Esophagus mucosa (tissue), 1 donor: ENCODE results near the gene ROBO1. TPM values are rescaled to one million over a fixed set of nuclear protein-coding genes. Genes with fewer than 3 reads are reported as not detected.
A peak's percentile ranks its signal among the peaks of the same experiment; 100 is the strongest.
"Not testable (repeated sequence)": the region's sequence is repeated elsewhere in the genome, so short reads cannot be mapped to it uniquely, and the experiment has no call there.

Source experiments
- ATAC-seq: fragments of 200-7000 bp; cut with Tn5 transposase; one replicate; pipeline ENCODE4 v1.9.1; 2020
- total RNA-seq: library from RNA; stranded (reverse); gene quantifications from one replicate; pipeline ENCODE4 v1.2.4, GENCODE V29; 2023
- donor health status: DM: yes; HTN: yes; CAD: no.

ROBO1 gene
- total RNA-seq, 1 donor from 2014 or later: 52.4 TPM

GRCh38 chr3:78901544-78901943, 866.3 kb downstream of the ROBO1 start:
- ATAC-seq: no peak

GRCh38 chr3:78900880-78901279, 866.9 kb downstream of the ROBO1 start:
- no peak for ATAC-seq

- no peak for ATAC-seq
These were observed 867.4 kb downstream of the ROBO1 start for GRCh38 chr3:78900426-78900825.

- ATAC-seq: no peak
These were observed 872.3 kb downstream of the ROBO1 start for GRCh38 chr3:78895528-78895927.

GRCh38 chr3:78894787-78895186, 873.0 kb downstream of the ROBO1 start:
- ATAC-seq: no peak

GRCh38 chr3:78893161-78893560, 874.6 kb downstream of the ROBO1 start:
- no peak for ATAC-seq

- no peak for ATAC-seq
These were observed 878.5 kb downstream of the ROBO1 start for GRCh38 chr3:78889348-78889747.

GRCh38 chr3:78888635-78889034, 879.2 kb downstream of the ROBO1 start:
- ATAC-seq: no peak

GRCh38 chr3:78887547-78888011, 880.2 kb downstream of the ROBO1 start:
- ATAC-seq: peak; percentile 72

- peak; percentile 76 for ATAC-seq
These were observed 880.8 kb downstream of the ROBO1 start for GRCh38 chr3:78887029-78887428.

- not testable (repeated sequence) for ATAC-seq
These were observed 883.2 kb downstream of the ROBO1 start for GRCh38 chr3:78884567-78884966.

GRCh38 chr3:78882251-78882650, 885.5 kb downstream of the ROBO1 start:
- no peak for ATAC-seq

GRCh38 chr3:78881501-78881900, 886.3 kb downstream of the ROBO1 start:
- no peak for ATAC-seq

- no peak for ATAC-seq
These were observed 887.0 kb downstream of the ROBO1 start for GRCh38 chr3:78880603-78881461.

GRCh38 chr3:78879295-78879860, 888.4 kb downstream of the ROBO1 start:
- no peak for ATAC-seq

- no peak for ATAC-seq
These were observed 889.0 kb downstream of the ROBO1 start for GRCh38 chr3:78878789-78879188.

GRCh38 chr3:78878011-78878410, 889.8 kb downstream of the ROBO1 start:
- ATAC-seq: no peak

- ATAC-seq: no peak
These were observed 891.9 kb downstream of the ROBO1 start for GRCh38 chr3:78875851-78876250.

- ATAC-seq: no peak
These were observed 892.4 kb downstream of the ROBO1 start for GRCh38 chr3:78875436-78875835.

GRCh38 chr3:78873641-78874040, 894.2 kb downstream of the ROBO1 start:
- ATAC-seq: no peak

GRCh38 chr3:78872195-78872594, 895.6 kb downstream of the ROBO1 start:
- ATAC-seq: no peak

GRCh38 chr3:78871048-78871447, 896.8 kb downstream of the ROBO1 start:
- ATAC-seq: no peak

GRCh38 chr3:78870484-78870883, 897.3 kb downstream of the ROBO1 start:
- no peak for ATAC-seq

GRCh38 chr3:78868570-78868969, 899.2 kb downstream of the ROBO1 start:
- ATAC-seq: no peak
